HG02943 (cell line): ENCODE results near the gene REM1.
"Not testable (repeated sequence)": the region's sequence is repeated elsewhere in the genome, so short reads cannot be mapped to it uniquely, and the experiment has no call there.

Experiments
- ATAC-seq: cut with Tn5 transposase; IDR thresholded peaks from one replicate; pipeline ENCODE4 v1.9.1; 2021; ENCODE audit warnings: mild to moderate bottlenecking, low read depth, moderate library complexity; ENCODE audit not compliant: unreplicated experiment

The REM1 gene, protein sequence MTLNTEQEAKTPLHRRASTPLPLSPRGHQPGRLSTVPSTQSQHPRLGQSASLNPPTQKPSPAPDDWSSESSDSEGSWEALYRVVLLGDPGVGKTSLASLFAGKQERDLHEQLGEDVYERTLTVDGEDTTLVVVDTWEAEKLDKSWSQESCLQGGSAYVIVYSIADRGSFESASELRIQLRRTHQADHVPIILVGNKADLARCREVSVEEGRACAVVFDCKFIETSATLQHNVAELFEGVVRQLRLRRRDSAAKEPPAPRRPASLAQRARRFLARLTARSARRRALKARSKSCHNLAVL

DNA sequence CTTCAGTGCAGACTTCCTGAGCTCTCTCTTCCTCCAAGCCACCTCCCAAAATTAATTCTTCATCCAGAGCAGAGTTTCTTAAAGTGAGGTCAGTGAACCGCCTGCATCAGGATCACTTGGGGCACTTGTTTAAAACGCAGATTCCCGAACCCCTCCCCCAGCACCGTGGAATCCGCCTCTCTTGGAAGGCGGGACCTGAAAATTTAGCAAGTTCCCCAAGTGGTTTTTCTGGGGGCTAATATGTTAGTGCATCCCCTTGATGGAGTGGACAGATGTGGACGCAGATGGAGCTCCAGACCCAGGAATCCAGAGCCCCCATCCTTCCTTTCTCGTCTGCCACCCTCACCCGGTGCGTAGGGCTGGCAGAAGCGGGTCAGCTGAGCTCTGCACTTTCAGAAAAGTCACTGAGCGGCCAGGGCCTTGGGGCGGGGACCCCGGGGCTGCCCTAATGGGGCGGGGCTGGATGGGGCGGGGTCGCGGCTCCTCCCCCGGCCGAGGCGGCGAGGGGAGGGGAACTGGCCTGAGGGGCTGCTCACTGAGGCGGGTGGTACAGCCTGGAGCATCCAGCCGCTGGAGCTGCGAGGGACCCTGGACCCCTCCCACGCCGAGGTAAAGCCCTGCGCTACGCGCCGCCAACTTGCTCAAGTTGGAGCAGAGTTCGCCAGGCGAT, at the start of gene REM1, which contains the start of gene DEFB124:
Gene REM1, plus strand, starts transcription at position 531 of the 670 bp plus-strand sequence. CDS start 1,158 bp downstream, outside the sequence.
Gene DEFB124, minus strand, starts transcription at position 370 of the 670 bp plus-strand sequence. CDS start 2,114 bp downstream, outside the sequence.
- no peak for ATAC-seq

DNA sequence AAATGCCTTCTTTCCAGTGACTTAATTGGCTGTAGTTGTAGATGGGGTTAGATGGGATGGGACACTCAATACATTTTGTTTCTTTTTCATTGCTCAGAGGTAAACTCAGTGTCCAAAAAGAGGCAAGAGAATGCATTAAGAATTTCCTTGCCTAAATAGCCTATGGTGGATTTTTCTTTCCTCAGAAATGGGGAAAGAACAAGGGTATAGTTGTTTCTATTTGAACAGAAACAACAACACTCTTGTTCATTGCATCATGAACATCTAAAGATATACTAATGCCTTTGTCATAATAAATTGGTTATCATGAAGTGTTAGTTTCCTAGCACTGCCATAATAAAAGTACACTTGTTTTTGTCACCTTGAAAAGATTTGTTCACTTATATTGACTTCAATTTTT, 49.3 kb upstream of the REM1 start:
- no peak for ATAC-seq

DNA sequence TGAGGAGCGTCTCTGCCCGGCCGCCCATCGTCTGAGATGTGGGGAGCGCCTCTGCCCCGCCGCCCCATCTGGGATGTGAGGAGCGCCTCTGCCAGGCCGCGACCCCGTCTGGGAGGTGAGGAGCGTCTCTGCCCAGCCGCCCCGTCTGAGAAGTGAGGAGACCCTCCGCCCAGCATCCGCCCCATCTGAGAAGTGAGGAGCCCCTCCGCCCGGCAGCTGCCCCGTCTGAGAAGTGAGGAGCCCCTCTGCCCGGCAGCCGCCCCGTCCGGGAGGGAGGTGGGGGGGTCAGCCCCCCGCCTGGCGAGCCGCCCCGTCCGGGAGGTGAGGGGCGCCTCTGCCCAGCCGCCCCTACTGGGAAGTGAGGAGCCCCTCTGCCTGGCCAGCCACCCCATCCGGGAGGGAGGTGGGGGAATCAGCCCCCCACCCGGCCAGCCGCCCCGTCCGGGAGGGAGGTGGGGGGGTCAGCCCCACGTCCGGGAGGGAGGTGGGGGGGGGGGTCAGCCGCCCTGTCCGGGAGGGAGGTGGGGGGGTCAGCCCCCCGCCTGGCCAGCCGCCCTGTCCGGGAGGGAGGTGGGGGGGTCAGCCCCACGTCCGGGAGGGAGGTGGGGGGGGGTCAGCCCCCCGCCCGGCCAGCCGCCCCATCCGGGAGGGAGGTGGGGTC, 48.1 kb upstream of the REM1 start:
- ATAC-seq = not testable (repeated sequence)

DNA sequence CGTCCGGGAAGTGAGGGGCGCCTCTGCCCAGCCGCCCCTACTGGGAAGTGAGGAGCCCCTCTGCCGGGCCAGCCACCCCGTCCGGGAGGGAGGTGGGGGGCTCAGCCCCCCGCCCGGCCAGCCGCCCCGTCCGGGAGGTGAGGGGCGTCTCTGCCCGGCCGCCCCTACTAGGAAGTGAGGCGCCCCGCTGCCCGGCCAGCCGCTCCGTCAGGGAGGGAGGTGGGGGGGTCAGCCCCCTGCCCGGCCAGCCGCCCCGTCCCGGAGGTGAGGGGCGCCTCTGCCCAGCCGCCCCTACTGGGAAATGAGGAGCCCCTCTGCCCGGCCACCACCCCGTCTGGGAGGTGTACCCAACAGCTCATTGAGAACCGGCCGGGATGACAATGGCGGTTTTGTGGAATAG, 47.5 kb upstream of the REM1 start:
- not testable (repeated sequence) for ATAC-seq

DNA sequence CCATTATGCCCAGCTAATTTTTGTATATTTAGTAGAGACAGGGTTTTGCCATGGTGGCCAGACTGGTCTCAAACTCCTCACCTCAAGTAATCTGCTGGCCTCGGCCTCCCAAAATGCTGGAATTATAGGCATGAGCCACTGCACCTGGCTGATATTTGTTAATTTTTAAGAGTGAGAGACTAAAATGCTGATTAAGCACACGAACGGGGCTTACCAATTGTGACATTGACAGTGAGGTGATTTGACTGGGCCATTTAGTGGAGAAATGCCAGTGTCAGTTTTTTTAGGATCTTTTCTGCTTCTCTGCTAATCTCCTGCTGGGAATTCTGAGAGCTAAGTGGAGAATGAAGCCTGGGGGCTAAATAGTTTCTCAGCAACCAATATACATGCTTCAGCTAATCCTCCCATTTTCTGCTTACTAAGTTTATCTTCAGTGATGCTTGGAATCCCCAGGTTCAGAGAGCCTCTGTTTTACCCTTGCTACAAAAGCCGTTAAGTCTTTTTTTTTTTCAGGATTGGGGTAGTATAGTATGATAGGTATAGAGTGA, 44.4 kb upstream of the REM1 start:
- ATAC-seq = no peak

DNA sequence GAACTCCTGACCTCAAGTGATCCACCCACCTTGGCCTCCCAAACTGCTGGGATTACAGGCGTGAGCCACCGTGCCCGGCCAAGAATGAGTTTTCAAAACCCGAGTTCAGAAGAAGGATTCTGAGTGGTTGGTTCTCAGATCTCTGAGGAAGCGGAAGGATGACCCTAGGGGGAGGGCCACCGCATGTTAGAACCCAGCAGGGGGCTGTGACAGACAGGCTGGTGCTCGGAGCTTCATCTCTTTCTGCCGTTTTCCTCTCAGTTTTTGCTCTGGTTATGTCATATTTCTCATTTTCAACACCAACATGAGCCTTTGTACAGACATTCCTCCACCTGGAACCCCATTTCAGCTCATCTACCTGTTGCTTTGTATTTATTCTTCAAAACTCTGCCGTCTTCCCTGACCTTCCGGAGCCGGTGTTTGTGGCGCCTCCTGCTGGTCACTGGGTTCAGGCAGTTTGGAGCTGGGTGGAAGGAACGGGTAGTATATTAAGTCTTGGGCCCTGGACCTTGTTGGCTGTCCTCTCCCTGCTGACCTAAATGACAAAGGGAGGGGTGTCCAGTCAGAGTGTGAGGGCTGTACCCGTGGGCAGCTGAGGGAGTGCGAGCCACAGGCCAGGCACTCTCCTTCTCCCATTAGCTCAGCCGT, 35.0 kb upstream of the REM1 start, which contains the start of gene DEFB123:
Gene DEFB123, plus strand, starts transcription at position 621 of the 648 bp plus-strand sequence. CDS start 67 bp downstream, outside the sequence.
- no peak for ATAC-seq

DNA sequence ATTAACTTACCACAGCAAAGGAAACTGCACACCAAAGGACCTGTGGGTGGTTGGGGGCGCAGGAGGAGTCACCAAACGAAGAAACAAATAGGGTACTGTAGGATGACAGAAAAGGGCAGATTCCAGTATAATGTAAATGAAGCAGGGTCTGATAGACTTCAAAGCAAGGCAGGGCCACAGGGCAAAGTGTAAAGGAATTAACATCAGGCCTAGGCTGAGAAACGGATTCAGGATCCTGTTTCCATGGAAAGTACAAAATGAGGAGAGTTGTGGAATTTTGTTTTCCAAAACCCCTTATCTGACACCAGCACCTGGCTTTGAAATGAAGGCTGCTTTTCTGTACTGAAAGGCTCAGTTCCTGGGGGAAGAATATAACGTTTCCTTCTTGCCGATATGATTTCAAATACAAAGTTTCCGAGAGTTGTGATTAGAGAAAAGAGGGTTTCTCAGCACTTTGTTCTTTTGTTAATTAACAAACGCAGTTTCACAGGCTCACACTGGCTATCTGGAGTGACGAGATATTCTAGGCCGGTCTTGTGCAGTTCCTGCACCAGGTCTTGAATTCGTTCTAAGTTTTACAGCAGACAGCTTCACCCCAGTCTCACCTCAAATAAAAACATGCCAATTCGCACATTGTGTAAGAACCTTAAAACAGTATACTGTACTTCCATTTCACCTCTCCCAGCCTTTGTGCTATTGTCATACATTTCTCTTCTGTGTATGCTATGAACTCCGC, 28.8 kb upstream of the REM1 start:
- no peak for ATAC-seq

DNA sequence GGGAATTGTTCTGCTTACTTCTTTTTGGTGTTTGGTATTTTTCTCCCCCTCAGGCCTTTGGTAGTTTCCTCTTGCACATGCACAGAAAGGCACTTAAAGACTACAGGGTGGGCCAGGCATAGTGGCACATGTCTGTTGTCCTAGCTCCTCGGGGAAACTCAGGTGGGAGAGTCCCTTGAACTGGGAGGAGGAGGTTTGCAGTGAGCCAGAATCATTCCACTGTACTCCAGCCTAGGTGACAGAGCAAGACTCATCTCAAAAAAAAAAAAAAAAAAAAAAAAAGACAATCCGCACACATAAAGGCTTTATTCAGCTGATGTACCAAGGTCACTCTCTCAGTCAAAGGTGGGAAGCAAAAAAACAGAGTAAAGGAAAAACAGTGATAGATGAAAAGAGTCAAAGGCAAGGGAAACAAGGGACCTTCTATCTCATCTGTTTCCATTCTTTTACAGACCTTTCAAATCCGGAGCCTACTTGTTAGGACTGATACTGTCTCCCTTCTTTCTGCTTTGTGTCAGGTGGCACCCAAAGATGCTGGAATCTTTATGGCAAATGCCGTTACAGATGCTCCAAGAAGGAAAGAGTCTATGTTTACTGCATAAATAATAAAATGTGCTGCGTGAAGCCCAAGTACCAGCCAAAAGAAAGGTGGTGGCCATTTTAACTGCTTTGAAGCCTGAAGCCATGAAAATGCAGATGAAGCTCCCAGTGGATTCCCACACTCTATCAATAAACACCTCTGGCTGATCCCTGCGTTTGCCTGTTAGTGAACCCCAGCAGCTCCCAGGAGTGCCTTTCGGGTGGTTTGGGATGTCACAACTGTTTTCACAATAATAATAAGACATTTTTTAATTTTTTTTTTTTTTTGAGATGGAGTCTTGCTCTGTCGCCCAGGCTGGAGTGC, 25.3 kb upstream of the REM1 start:
- ATAC-seq = no peak

DNA sequence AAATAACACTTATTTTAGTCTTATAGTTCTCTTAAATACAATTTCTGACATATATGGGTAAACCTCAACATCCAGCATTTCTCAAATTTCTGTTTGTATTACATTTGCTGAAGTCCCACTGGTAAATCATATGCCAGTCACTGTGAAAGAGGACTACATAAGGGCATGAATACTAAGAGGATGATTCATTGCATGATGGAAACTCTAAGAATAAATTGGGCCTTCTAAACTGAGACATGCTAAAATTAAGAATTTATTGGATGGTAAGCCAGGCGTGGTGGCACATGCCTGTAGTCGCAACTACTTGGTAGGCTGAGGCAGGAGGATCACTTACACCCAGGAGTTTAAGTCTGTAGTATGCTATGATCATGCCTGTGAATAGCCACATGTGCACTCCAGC, 22.5 kb upstream of the REM1 start:
- ATAC-seq = no peak

DNA sequence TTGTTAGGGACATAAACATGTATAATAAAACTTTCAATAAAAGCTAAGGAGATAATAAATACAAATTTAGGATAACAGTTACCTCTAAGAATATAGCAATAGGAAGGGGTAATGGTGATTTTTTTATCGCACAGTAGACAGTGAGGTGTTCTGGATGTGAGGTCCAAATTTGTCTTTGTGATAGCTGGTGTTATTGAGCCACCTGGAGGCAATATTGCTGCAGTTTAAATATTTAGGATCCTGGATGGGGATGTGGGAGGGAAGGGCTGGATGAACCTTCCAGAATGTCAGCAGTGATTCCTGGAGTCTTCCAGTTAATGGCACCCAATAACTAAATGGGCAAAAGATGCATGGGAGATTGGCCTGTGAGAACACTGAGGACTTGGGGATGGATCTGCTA, 20.7 kb upstream of the REM1 start:
- no peak for ATAC-seq

DNA sequence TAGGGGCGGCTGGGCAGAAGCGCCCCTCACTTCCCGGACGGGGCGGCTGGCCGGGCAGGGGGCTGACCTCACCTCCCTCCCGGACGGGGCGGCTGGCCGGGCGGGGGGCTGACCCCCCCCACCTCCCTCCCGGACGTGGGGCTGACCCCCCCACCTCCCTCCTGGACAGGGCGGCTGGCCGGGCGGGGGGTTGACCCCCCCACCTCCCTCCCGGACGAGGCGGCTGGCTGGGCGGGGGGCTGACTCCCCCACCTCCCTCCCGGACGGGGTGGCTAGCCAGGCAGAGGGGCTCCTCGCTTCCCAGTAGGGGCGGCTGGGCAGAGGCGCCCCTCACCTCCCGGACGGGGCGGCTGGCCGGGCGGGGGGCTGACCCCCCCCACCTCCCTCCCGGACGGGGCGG, 4.1 kb upstream of the REM1 start:
- ATAC-seq = not testable (repeated sequence)

DNA sequence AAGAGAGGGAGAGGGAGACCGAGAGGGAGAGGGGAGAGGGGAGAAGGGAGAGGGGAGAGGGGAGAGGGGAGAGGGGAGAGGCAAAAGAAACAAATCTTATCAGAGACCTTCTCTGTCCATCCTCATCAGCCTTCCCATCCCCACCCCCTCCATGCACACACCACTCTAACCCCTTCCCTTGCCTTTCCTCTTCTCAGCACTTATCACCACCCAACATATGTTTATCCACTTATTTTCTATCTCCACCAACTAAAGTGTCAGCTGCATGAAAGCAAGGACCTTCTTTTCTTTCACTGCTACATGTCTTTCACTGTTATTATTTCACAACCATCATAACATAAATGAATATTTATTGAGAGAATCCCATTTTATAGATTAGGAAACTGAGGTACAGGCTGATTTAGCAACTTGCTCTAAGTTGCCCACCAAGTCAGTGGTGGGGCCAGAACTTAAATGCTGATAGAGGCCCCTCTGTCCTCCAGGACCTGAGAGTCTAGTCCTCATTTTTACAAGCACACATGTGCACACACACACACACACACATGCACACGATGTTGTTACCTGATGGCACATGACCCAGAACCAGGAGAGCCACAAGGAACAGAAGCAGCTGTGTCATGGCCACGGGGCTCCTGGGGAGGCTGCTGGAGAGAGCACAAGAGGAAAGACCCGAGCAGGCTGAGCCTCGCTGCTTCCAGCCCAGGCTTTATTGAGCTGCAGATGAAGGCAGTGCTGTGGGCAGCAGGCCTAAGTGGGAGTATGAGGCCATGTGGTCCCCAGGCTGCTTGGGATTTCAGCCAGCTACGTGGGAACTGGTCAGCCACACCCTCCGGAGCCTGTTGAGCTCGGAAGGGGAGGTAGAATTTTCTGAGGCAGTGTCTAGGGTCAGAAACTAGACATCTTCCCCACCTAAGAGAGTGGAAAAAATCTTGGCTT, 2.4 kb upstream of the REM1 start:
- no peak for ATAC-seq

DNA sequence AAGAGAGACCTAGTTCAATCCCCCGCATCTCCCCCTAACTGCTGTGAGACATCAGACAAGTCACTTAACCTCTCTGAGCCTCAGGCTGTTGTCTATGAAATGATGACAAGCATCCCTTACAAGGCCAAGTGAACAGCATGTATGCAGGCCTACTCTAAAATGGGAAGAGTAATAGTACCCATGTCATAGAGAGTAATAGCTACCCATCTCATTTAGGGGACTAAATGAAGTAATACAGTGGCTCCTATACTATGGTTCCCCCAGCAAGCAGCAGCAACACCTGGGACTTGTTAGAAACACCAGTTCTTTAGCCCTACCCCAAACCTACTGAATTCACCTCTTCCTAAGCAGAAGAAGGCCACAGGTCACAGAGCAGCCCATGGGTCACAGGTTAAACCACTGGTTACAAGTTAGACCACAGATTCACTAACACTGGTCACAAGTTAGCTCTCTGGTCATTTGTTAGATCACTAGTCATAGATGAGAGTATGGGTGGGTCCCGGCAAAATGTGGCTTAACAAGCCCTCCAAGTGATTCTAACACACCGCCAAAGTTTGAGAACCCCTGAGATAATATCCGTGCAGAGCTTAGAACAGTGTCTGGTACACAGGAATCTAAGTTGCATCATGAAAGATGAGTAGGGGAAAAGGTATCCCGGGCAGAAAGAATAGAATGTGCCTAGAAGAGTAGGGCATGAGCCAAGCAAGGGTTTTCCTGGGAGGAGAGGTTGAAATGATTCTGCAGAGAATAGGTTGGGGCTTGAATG, 1.6 kb upstream of the REM1 start:
- ATAC-seq = no peak

DNA sequence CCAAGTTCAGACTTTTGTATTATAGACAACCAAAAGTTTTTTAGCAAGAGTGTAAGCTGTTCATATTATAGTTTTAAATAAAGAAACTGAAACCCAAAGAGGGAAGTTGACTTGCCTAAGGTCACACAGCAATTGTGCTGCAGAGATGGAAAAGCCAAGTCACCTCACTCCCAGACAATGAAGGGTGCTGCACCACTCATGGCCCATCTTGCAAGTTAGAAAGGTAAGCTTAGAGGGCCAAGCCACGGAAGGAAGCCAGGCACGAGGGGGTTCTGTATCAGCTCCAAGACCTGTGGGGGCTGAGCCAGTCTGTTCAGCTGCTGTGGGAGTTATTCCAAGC, 1.0 kb upstream of the REM1 start:
- ATAC-seq = no peak

DNA sequence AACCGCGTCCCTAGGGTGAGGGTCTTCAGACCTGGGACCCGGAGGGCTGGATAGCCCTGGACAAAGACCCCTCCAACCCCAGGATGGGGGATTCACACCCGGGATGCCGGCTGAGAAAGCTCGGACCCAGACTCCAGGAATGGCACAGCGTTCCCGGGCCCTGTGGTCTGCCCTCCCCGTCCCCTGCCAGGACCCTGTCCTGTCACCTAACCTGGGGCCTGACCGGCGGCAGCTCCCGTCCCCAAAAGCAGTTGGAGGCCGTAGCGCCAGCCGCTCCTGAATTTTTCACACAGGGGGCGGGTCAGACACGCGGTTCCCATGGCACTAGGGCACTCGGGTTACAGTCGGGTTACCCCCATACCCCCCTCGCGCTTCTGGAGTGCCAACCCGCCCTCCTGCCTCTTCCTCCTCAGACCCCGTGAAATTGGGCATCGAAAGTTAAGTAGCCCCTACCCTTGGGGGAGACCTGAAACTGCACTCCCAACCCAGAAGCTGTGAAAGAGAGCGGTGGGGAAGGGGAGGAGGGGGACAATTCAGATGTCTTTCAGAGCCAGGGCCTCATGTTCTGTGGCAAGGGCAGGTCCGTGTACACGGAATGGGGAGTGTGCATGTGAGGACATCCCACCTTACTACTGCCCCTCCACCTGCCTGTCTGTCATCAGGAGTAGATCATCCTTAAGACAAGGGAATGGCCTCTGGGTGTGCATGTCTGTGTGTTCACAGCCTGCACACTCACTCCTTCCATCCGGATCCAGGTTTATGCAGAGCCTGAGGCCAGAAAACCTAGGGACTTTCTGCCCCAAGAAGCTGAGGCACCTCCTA, 595 bp downstream of the REM1 start:
- no peak for ATAC-seq

DNA sequence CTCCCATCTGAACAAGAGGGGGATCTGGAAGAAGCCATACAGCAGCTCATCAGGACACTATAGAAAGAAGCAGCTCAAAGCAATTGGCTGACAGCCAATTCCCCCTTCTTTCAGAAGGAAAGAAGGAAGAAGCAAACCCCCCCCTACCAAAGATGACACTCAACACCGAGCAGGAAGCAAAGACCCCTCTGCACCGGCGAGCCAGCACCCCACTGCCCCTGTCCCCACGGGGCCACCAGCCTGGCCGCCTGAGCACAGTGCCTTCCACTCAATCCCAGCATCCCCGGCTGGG, 1.2 kb downstream of the REM1 start:
- ATAC-seq = no peak
